Progenitor cell of endocrine pancreas (in vitro differentiated cells): Measurements from ENCODE around the gene LMBR1L. TPM values are rescaled to one million over a fixed set of nuclear protein-coding genes. Genes with fewer than 3 reads are reported as not detected.
"Not testable (repeated sequence)": the region's sequence is repeated elsewhere in the genome, so short reads cannot be mapped to it uniquely, and the experiment has no call there.

Source experiments
- DNase-seq: peaks from one replicate; pipeline ENCODE4 v3.0.0; 2021; ENCODE audit warnings: low spot score; ENCODE audit not compliant: unreplicated experiment
- H3K27ac Mint-ChIP-seq: 2 replicates; pipeline ENCODE4 v1.8.0; 2021; ENCODE audit warnings: mild to moderate bottlenecking, moderate library complexity, mixed read lengths
- H3K27me3 Mint-ChIP-seq: 2 replicates; pipeline ENCODE4 v1.8.0; 2021; ENCODE audit warnings: mixed read lengths
- H3K36me3 Mint-ChIP-seq: 2 replicates; pipeline ENCODE4 v1.8.0; 2022; ENCODE audit warnings: mixed read lengths; ENCODE audit not compliant: insufficient read depth
- H3K4me1 Mint-ChIP-seq: 2 replicates; pipeline ENCODE4 v1.8.0; 2021; ENCODE audit warnings: low read depth, mixed read lengths
- H3K4me3 Mint-ChIP-seq: 2 replicates; pipeline ENCODE4 v1.8.0; 2021; ENCODE audit warnings: low read depth, mild to moderate bottlenecking, moderate library complexity, mixed read lengths
- H3K9me3 Mint-ChIP-seq: 2 replicates; pipeline ENCODE4 v1.8.0; 2021; ENCODE audit warnings: low read depth, mixed read lengths
- total RNA-seq: library from RNA; stranded (reverse); gene quantifications from 2 replicates; pipeline ENCODE4 v1.2.1, GENCODE V29; 2021
- TF ChIP-seq, protein P1 (sequence below): fragments of 200-600 bp; sonication (generic); IDR thresholded peaks from one replicate; pipeline ENCODE4 v1.5.0; 2021; ENCODE audit warnings: antibody characterized with exemption, mild to moderate bottlenecking; ENCODE audit not compliant: unreplicated experiment

LMBR1L gene
- total RNA-seq, 1 donor from 2014 or later, result 143 TPM

DNA sequence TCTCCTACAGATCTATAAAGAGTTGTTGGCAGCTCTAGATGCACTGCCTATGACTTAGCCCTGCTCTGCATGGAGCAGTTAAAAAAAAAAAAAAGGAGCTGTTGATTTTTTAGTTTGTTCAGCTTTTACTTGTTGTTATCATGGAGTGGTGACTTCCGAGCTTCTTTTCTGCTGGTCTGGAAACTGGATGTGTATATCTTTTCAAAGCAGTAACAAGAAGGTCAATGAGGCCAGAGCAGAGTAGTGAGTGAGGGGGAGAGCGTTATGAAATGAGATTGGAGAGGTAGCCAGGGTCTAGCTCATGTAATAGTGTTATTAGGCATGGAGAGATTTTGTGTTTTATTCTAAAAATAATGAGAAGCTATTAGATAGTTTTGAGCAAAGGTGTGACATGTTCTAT lies 33.7 kb upstream of the LMBR1L start:
- Mint-ChIP-seq H3K4me1 (no peaks in the 10 kb centered on the region), H3K27ac (no peak overlapping the region), H3K9me3 (no peaks in the 10 kb centered on the region), H3K27me3 (no peaks in the 10 kb centered on the region), H3K36me3 (no peaks in the 10 kb centered on the region), H3K4me3 (no peak overlapping the region)
- no peak for DNase-seq
- TF ChIP-seq, protein P1, sequence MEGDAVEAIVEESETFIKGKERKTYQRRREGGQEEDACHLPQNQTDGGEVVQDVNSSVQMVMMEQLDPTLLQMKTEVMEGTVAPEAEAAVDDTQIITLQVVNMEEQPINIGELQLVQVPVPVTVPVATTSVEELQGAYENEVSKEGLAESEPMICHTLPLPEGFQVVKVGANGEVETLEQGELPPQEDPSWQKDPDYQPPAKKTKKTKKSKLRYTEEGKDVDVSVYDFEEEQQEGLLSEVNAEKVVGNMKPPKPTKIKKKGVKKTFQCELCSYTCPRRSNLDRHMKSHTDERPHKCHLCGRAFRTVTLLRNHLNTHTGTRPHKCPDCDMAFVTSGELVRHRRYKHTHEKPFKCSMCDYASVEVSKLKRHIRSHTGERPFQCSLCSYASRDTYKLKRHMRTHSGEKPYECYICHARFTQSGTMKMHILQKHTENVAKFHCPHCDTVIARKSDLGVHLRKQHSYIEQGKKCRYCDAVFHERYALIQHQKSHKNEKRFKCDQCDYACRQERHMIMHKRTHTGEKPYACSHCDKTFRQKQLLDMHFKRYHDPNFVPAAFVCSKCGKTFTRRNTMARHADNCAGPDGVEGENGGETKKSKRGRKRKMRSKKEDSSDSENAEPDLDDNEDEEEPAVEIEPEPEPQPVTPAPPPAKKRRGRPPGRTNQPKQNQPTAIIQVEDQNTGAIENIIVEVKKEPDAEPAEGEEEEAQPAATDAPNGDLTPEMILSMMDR, result no peak

DNA sequence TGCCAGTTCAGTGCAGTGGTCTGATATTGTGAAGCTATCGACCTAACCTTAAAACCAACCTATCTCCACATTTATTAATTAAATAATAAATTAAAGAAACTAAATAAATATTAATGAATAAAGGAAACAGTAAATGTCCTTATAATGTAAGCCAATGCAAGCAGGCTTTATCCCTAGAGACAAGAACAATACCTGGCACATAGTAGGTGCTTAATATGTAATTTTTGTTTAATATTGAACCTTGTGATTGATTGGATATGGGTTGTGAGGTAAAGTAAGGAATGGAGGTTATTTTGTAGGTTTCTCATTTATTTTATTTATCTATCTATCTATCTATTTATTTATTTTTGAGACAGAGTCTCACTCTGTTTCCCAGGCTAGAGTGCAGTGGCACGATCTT lies 28.4 kb upstream of the LMBR1L start:
- Mint-ChIP-seq H3K27ac (no peak overlapping the region), H3K4me3 (no peak overlapping the region), H3K9me3 (no peaks in the 10 kb centered on the region), H3K27me3 (no peaks in the 10 kb centered on the region), H3K4me1 (peaks cover 4% of the 10 kb centered on the region), H3K36me3 (no peaks in the 10 kb centered on the region)
- TF ChIP-seq, protein P1, result no peak
- DNase-seq, result no peak

DNA sequence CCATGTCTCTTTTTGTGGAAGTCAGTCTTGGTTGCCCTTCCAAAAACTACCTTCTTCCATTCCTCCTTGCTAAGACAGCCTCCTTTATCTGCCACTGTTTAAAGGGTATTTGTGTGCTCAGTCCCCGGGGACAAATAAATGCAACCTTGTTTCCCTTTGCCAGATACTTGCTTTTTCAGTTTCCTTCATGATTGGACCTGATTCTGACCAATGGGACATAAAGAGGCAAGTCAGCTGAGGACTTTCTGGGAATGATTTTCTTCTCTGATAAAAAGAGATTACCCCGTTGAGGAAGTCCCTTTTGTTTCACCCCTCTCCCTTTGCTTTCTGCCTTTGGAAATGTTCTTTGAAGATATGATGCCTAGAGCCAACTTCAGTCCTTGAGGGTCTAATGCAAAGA lies 27.9 kb upstream of the LMBR1L start:
- Mint-ChIP-seq H3K4me1 (peaks cover 4% of the 10 kb centered on the region), H3K4me3 (no peak overlapping the region), H3K9me3 (no peaks in the 10 kb centered on the region), H3K36me3 (no peaks in the 10 kb centered on the region), H3K27ac (no peak overlapping the region), H3K27me3 (no peaks in the 10 kb centered on the region)
- no peak for DNase-seq
- TF ChIP-seq, protein P1, result no peak

DNA sequence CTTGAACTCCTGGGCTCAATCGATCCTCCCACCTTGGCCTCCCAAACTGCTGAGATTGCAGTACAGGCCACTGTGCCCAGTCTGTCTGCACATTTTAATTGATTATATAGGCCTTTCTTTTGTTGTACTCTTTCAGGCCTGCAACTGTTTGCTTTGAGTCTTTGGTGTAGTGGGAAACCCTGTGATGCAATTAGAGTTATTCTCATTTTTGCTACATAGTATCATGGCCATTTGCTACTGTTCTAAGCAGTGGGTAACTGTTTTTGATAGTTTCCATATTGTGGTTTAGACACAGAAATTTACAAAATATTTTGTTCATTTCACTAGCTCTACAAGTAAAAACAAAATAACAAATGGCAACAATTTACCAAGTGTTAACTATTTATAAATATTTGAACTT lies 26.8 kb upstream of the LMBR1L start:
- TF ChIP-seq, protein P1, result no peak
- peaks cover 4% of the 10 kb centered on the region for H3K4me1 Mint-ChIP-seq
- H3K27me3 Mint-ChIP-seq, result no peaks in the 10 kb centered on the region
- no peaks in the 10 kb centered on the region for H3K9me3 Mint-ChIP-seq
- no peaks in the 10 kb centered on the region for H3K36me3 Mint-ChIP-seq
- DNase-seq, result no peak
- H3K4me3 Mint-ChIP-seq, result no peak overlapping the region
- H3K27ac Mint-ChIP-seq, result no peak overlapping the region

DNA sequence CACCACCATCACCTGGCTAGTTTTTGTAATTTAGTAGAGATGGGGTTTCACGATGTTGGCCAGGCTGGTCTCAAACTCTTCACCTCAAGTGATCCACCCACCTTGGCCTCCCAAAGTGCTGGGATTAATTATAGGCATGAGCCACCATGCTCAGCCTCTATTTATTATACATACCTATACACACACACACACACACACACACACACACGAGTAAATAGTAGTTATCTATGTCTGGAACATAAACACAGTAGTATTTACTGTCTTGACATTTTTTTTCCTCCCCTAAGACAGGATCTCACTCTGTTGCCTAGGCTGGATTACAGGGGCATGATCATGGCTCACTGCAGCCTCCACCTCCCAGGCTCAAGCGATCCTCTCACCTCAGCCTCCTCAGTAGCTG lies 26.4 kb upstream of the LMBR1L start:
- not testable (repeated sequence) for H3K36me3 Mint-ChIP-seq, H3K4me1 Mint-ChIP-seq, H3K27ac Mint-ChIP-seq, H3K9me3 Mint-ChIP-seq, H3K27me3 Mint-ChIP-seq, H3K4me3 Mint-ChIP-seq, DNase-seq

DNA sequence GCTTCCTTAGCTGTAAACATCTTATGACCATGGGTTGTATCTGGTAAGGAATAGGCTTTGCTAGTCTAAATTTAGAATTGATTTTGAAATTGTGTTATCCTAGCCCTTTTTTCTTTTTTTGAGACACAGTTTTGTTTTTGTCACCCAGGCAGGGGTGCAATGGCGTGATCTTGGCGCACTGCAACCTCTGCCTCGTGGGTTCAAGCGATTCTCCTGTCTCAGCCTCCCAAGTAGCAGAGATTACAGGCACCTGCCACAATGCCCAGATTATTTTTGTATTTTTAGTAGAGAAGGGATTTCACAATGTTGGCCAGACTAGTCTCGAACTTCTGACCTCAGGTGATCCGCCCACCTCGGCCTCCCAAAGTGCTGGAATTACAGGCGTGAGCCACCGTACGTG lies 22.9 kb upstream of the LMBR1L start:
- Mint-ChIP-seq H3K4me1 (peaks cover 21% of the 10 kb centered on the region), H3K9me3 (no peaks in the 10 kb centered on the region), H3K4me3 (no peak overlapping the region), H3K36me3 (peaks cover 15% of the 10 kb centered on the region), H3K27ac (no peak overlapping the region), H3K27me3 (no peaks in the 10 kb centered on the region)
- no peak for DNase-seq
- TF ChIP-seq, protein P1, result no peak
